ENCODE data around the gene FZD1.

DNA sequence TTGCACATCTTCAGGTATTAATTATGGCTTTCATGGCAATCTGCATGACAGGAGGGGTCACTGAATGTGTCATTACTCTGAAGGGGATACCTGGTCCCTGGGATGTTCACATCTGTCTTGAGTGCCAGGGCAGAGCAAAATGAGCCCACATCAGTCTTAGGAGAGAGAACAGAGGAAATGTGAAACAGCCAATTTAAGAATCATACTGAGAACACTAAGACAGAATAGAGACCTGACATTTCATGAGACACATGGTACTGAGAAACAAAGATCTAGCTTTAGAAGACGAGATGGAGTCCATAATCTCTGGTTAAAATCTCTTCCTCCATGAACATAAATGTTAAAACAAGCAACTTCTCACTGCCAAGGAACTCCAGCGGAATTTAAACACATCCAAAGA lies 34.1 kb upstream of the FZD1 start:
- TF ChIP-seq, protein P1, sequence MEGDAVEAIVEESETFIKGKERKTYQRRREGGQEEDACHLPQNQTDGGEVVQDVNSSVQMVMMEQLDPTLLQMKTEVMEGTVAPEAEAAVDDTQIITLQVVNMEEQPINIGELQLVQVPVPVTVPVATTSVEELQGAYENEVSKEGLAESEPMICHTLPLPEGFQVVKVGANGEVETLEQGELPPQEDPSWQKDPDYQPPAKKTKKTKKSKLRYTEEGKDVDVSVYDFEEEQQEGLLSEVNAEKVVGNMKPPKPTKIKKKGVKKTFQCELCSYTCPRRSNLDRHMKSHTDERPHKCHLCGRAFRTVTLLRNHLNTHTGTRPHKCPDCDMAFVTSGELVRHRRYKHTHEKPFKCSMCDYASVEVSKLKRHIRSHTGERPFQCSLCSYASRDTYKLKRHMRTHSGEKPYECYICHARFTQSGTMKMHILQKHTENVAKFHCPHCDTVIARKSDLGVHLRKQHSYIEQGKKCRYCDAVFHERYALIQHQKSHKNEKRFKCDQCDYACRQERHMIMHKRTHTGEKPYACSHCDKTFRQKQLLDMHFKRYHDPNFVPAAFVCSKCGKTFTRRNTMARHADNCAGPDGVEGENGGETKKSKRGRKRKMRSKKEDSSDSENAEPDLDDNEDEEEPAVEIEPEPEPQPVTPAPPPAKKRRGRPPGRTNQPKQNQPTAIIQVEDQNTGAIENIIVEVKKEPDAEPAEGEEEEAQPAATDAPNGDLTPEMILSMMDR (IDR thresholded peaks at IDR 0.05), result no peak
- no peak for TF ChIP-seq POLR2A (IDR thresholded peaks at IDR 0.05)
